H1 (cell line): ENCODE measurements around the gene TEKT1. TPM values are rescaled to one million over a fixed set of nuclear protein-coding genes. Genes with fewer than 3 reads are reported as not detected.

ENCODE experiments used
- CHD7 ChIP-seq: fragments of 300-600 bp; sonication (generic); IDR thresholded peaks from 2 replicates; pipeline ENCODE4 v1.7.1; 2012; ENCODE audit warnings: low read length, moderate library complexity, mild to moderate bottlenecking, inconsistent platforms; ENCODE audit not compliant: insufficient replicate concordance
- polyA plus RNA-seq, 7 experiments: library from polyadenylated mRNA; depleted of rRNA in 3 of 7; stranded (reverse) in 5 of 7; unstranded in 2 of 7; fragments of >200 nt in 5 of 7; fragments of 200-250 nt in 2 of 7; gene quantifications; 1 replicate in 5 of 7; 2 replicates in 1 of 7; 4 replicates in 1 of 7; pipeline versions ENCODE4 v1.2.1 to v1.2.3, GENCODE V29; 2011 to 2013; ENCODE audit warnings: missing spikeins in 2 of 7, mixed read lengths in 2 of 7
- total RNA-seq: library from RNA; stranded (reverse); fragmentation: NEBNext Ultra II Directional; extraction: Animal tissue kit (Norgen Biotek cat#: 25700); gene quantifications from 2 replicates; pipeline ENCODE4 v1.2.1, GENCODE V29; 2021

TEKT1 gene
- total and polyA plus RNA-seq, 2 of the 8 experiments (the other 6 are each of a cell fraction or from before 2014, with no cell fraction given): not detected

- TF ChIP-seq CHD7: no peak
Measured at GRCh38 chr17:6786618-6787017, 44.9 kb downstream of the TEKT1 start (continued).
